ENCODE data around the gene CAAP1. TPM values are rescaled to one million over a fixed set of nuclear protein-coding genes. Genes with fewer than 3 reads are reported as not detected.

The CAAP1 gene
- total RNA-seq, 3 donors from 2014 or later, result 22.2 to 34.5 (median 23.7) TPM

- no peaks in the 10 kb centered on the region for H3K36me3 ChIP-seq (ENCODE audit: low read depth)
- intact Hi-C loops (cut with DNase I, micrococcal nuclease), result no loop called here
- ATAC-seq, result peak; percentile 47
- H3K4me3 ChIP-seq, result no peak overlapping the region
- TF ChIP-seq CTCF (IDR thresholded peaks at IDR 0.05), result no peak
- no peaks in the 10 kb centered on the region for H3K4me1 ChIP-seq (ENCODE audit: low read depth)
- no peak for DNase-seq
- no peaks in the 10 kb centered on the region for H3K9me3 ChIP-seq
Measured at GRCh38 chr9:26809795-26810194, 82.8 kb downstream of the CAAP1 start.

- no peaks in the 10 kb centered on the region for H3K4me1 ChIP-seq (ENCODE audit: low read depth)
- TF ChIP-seq CTCF (IDR thresholded peaks at IDR 0.05), result no peak
- no peak for DNase-seq
- H3K9me3 ChIP-seq, result no peaks in the 10 kb centered on the region
- no peak overlapping the region for H3K4me3 ChIP-seq
- no peak for ATAC-seq
- no peaks in the 10 kb centered on the region for H3K36me3 ChIP-seq (ENCODE audit: low read depth)
- intact Hi-C loops (cut with DNase I, micrococcal nuclease), result no loop called here
Measured at GRCh38 chr9:26807161-26807560, 85.4 kb downstream of the CAAP1 start.

- Histone ChIP-seq H3K4me3 (no peak overlapping the region), H3K9me3 (no peaks in the 10 kb centered on the region), H3K36me3 (ENCODE audit: low read depth) (no peaks in the 10 kb centered on the region), H3K4me1 (ENCODE audit: low read depth) (no peaks in the 10 kb centered on the region)
- no peak for DNase-seq
- no peak for ATAC-seq
- no peak for TF ChIP-seq CTCF (IDR thresholded peaks at IDR 0.05)
- intact Hi-C loops (cut with DNase I, micrococcal nuclease), result no loop called here
Measured at GRCh38 chr9:26802921-26803320, 89.7 kb downstream of the CAAP1 start.

- Histone ChIP-seq H3K9me3 (no peaks in the 10 kb centered on the region), H3K4me3 (no peak overlapping the region), H3K4me1 (ENCODE audit: low read depth) (no peaks in the 10 kb centered on the region), H3K36me3 (ENCODE audit: low read depth) (no peaks in the 10 kb centered on the region)
- intact Hi-C loops (cut with DNase I, micrococcal nuclease), result no loop called here
- DNase-seq (no peak), ATAC-seq (no peak)
- no peak for TF ChIP-seq CTCF (IDR thresholded peaks at IDR 0.05)
Measured at GRCh38 chr9:26801772-26802171, 90.8 kb downstream of the CAAP1 start.

GRCh38 chr9:26800322-26800721 lies 92.3 kb downstream of the CAAP1 start:
- no peak for DNase-seq
- no peak for TF ChIP-seq CTCF (IDR thresholded peaks at IDR 0.05)
- Histone ChIP-seq H3K9me3 (no peaks in the 10 kb centered on the region), H3K4me1 (ENCODE audit: low read depth) (no peaks in the 10 kb centered on the region), H3K4me3 (no peak overlapping the region), H3K36me3 (ENCODE audit: low read depth) (no peaks in the 10 kb centered on the region)
- ATAC-seq, result no peak
- intact Hi-C loops (cut with DNase I, micrococcal nuclease), result no loop called here

GRCh38 chr9:26791274-26791673 lies 101.3 kb downstream of the CAAP1 start:
- no peak for TF ChIP-seq CTCF (IDR thresholded peaks at IDR 0.05)
- Histone ChIP-seq H3K4me3 (no peak overlapping the region), H3K36me3 (ENCODE audit: low read depth) (no peaks in the 10 kb centered on the region), H3K9me3 (no peaks in the 10 kb centered on the region), H3K4me1 (ENCODE audit: low read depth) (no peaks in the 10 kb centered on the region)
- ATAC-seq, result no peak
- DNase-seq, result no peak
- intact Hi-C loops (cut with DNase I, micrococcal nuclease), result no loop called here
